ENCODE measurements around the gene CENPS. TPM values are rescaled to one million over a fixed set of nuclear protein-coding genes. Genes with fewer than 3 reads are reported as not detected.
A peak's percentile ranks its signal among the peaks of the same experiment; 100 is the strongest.

CENPS gene
- total RNA-seq, 1 donor from 2014 or later: 17.6 TPM

- TF ChIP-seq EZH2 (IDR thresholded peaks at IDR 0.05) (no peak), CTCF (IDR thresholded peaks at IDR 0.05) (no peak), EZH2phosphoT487 (IDR thresholded peaks at IDR 0.05) (no peak)
These were observed 46.0 kb upstream of the CENPS start for GRCh38 chr1:10384219-10384618.

GRCh38 chr1:10386761-10387676, 43.2 kb upstream of the CENPS start:
- Histone ChIP-seq H3K4me2 (peak overlapping the region; percentile 62), H3K27me3 (no peaks in the 10 kb centered on the region), H3K27ac (peak overlapping the region; percentile 53), H3F3A (ENCODE audit: low read depth) (peaks cover 30% of the 10 kb centered on the region), H3K4me3 (no peak overlapping the region), H3K79me2 (ENCODE audit: low read depth) (no peaks in the 10 kb centered on the region), H3K4me1 (peaks cover 18% of the 10 kb centered on the region), H3K36me3 (no peaks in the 10 kb centered on the region), H3K9me3 (ENCODE audit: low read depth) (no peaks in the 10 kb centered on the region), H2AFZ (replicated peaks) (no peak overlapping the region), H3K9ac (no peak overlapping the region), H4K20me1 (ENCODE audit: low read depth) (peaks cover 7% of the 10 kb centered on the region)
- Mint-ChIP-seq H3K36me3 (peaks cover 37% of the 10 kb centered on the region), H3K4me3 (no peak overlapping the region), H3K27me3 (ENCODE audit: insufficient read depth, low read depth) (peaks cover 2% of the 10 kb centered on the region), H3K27ac (peak overlapping the region; percentile 62), H3K4me1 (peaks cover 28% of the 10 kb centered on the region), H3K9me3 (peaks cover 2% of the 10 kb centered on the region)
- no peak for DNase-seq (ENCODE audit: low spot score)
- no peak for TF ChIP-seq EZH2 (IDR thresholded peaks at IDR 0.05)
- no peak for TF ChIP-seq EZH2phosphoT487 (IDR thresholded peaks at IDR 0.05)
- no peak for TF ChIP-seq CTCF (IDR thresholded peaks at IDR 0.05)

More at GRCh38 chr1:10384219-10384618, 46.0 kb upstream of the CENPS start:
- peak overlapping the region; percentile 31 for H3K27ac Mint-ChIP-seq
- Histone ChIP-seq H3K79me2 (ENCODE audit: low read depth) (no peaks in the 10 kb centered on the region), H3K9me3 (ENCODE audit: low read depth) (no peaks in the 10 kb centered on the region), H3K4me3 (no peak overlapping the region), H3K27ac (no peak overlapping the region), H2AFZ (replicated peaks) (no peak overlapping the region), H3K36me3 (no peaks in the 10 kb centered on the region), H3K9ac (no peak overlapping the region), H3K27me3 (no peaks in the 10 kb centered on the region), H3K4me2 (no peak overlapping the region), H4K20me1 (ENCODE audit: low read depth) (peaks cover 7% of the 10 kb centered on the region), H3F3A (ENCODE audit: low read depth) (peaks cover 27% of the 10 kb centered on the region), H3K4me1 (peaks cover 18% of the 10 kb centered on the region)
- H3K36me3 Mint-ChIP-seq: peaks cover 26% of the 10 kb centered on the region
- DNase-seq (ENCODE audit: low spot score): no peak
- H3K4me3 Mint-ChIP-seq: no peak overlapping the region
- peaks cover 2% of the 10 kb centered on the region for H3K27me3 Mint-ChIP-seq (ENCODE audit: insufficient read depth, low read depth)
- H3K4me1 Mint-ChIP-seq: peaks cover 26% of the 10 kb centered on the region
- H3K9me3 Mint-ChIP-seq: no peaks in the 10 kb centered on the region

GRCh38 chr1:10387677-10388386, 42.4 kb upstream of the CENPS start:
- Mint-ChIP-seq H3K27ac (peak overlapping the region; percentile 60), H3K9me3 (peaks cover 3% of the 10 kb centered on the region), H3K27me3 (ENCODE audit: insufficient read depth, low read depth) (peaks cover 2% of the 10 kb centered on the region), H3K4me3 (no peak overlapping the region), H3K4me1 (peaks cover 28% of the 10 kb centered on the region), H3K36me3 (peaks cover 37% of the 10 kb centered on the region)
- Histone ChIP-seq H3K36me3 (no peaks in the 10 kb centered on the region), H2AFZ (replicated peaks) (no peak overlapping the region), H3F3A (ENCODE audit: low read depth) (peaks cover 29% of the 10 kb centered on the region), H4K20me1 (ENCODE audit: low read depth) (peaks cover 7% of the 10 kb centered on the region), H3K27ac (peak overlapping the region; percentile 53), H3K79me2 (ENCODE audit: low read depth) (no peaks in the 10 kb centered on the region), H3K9me3 (ENCODE audit: low read depth) (no peaks in the 10 kb centered on the region), H3K4me2 (peak overlapping the region; percentile 62), H3K27me3 (no peaks in the 10 kb centered on the region), H3K4me3 (no peak overlapping the region), H3K9ac (no peak overlapping the region), H3K4me1 (peaks cover 18% of the 10 kb centered on the region)
- no peak for TF ChIP-seq EZH2phosphoT487 (IDR thresholded peaks at IDR 0.05)
- TF ChIP-seq EZH2 (IDR thresholded peaks at IDR 0.05): no peak
- no peak for TF ChIP-seq CTCF (IDR thresholded peaks at IDR 0.05)
- DNase-seq (ENCODE audit: low spot score): peak; percentile 59

Data from neural progenitor cell (in vitro differentiated cells).